GM21515 (cell line): ENCODE measurements around the gene TMEM94.
"Not testable (repeated sequence)": the region's sequence is repeated elsewhere in the genome, so short reads cannot be mapped to it uniquely, and the experiment has no call there.

ENCODE experiments used
- ATAC-seq: cut with Tn5 transposase; IDR thresholded peaks from one replicate; pipeline ENCODE4 v1.9.1; 2021; ENCODE audit not compliant: unreplicated experiment

TMEM94 gene

DNA sequence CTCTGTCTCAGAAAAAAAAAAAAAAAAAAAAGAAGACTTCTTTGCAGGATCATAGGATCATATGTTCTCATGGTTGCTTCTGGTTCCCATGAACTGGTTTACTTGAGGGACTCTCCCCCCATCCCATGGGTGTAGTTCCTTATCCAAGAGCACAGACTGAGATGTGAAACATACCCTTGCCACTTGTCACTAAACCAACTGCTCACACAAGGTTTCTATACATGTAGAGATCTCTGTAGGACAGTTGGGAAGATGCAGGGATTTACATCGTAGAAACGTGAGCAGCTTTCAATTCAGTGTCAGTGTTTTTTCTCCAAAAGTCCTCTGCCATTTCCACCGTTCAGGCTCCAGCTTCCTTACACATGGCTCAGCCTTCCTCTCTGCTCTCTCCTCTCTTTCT lies 11.1 kb upstream of the TMEM94 start:
- ATAC-seq: no peak

DNA sequence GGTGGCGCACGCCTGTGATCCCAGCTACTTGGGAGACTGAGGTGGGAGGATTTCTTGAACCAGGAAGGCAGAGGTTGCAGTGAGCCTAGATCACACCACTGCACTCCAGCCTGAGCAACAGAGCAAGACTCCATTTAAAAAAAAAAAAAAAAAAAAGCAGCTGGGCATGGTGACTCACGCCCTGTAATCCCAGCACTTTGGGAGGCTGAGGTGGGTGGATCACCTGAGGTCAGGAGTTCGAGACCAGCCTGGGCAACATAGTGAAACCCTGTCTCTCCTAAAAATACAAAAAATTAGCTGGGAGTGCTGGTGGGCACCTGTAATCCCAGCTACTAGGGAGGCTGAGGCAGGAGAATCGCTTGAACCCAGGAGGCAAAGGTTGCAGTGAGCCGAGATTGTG lies 10.5 kb upstream of the TMEM94 start:
- not testable (repeated sequence) for ATAC-seq

DNA sequence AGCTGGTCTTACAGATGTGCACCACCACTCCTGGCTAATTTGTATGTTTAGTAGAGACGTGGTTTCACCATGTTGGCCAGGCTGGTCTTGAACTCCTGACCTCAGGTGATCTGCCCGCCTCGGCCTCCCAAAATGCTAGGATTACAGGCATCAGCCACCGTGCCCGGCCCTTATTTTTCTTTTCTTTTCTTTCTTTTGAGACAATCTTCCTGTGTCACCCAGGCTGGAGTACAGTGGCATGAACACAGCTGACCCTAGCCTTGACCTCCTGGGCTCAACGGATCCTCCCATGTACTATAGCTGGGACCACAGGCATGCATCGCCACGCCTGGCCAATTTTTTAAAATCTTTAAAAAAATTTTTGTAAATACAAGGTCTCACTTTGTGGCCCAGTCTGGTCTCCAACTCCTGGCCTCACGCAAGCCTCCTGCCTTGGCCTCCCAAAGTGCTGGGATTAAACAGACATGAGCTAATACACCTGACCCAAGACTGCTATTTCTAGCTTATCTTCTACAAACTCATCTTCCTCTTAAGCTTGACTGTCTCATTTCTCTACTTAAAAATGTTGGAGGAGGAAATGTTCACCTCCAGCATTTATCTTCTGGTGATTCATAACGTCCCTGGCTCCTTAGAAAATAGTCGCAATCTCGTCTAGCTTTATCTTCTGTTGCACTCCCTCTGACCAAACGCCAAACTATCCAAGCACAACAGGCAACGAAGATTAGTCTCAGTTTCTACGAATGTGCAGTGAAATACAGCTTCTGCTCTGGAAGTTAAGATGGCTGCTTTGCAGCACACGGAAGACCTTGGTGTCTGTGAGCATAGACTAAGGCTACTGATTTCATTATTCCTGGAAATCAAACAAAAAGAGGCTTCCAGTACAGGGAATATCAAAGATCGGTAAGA lies 8.2 kb upstream of the TMEM94 start:
- ATAC-seq: no peak

DNA sequence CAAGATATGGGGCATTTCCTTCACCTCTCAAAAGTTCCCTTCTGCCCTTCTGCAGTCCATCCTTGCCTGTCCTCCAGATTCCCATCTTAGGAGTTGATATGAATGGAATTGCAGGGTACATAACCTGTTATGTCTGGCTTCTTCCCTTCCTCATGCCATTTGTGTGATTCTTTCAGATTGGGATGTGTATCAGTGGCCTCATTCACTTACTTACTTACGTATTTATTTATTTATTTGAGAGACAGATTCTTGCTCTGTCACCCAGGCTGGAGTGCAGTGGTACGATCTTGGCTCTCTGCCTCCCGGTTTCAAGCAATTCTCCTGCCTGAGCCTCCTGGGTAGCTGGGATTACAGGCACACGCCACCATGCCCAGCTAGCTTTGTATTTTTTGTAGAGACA lies 6.2 kb upstream of the TMEM94 start:
- no peak for ATAC-seq

DNA sequence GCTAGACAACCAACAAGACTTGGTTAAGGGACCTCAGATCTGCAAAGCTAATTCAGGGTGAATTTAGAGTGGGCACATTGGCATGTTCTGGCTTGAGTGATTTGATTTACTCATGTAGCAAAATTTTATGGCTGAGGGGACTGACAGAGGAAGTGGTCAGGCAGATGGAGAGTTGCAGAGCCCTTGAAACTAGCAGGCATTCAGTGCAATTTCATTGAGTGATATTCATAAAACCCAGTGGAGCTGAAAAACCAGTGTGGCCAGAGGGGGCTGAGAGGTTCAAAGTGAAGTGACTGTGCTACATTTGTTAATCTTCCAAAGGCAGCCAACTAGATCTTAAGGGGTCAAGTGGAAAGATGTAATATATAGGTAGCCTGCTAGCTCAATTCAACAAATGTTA lies 2.2 kb upstream of the TMEM94 start:
- no peak for ATAC-seq

DNA sequence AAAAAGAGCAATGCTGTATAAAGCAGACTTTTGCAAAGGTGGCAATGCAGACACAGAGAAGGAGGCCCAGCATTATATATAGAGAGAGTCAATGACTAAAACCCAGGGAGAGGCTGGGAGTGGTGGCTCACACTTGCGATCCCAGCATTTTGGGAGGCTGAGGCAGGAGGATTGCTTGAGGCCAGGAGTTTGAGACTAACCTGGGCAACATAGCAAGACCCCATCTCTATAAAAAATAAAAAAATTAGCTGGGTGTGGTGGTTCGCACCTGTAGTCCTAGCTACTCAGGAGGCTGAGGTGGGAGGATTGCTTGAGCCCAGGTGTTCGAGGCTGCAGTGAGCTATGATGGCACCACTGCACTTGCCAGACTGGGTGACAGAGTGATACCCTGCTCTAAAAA lies 1.8 kb upstream of the TMEM94 start:
- ATAC-seq: not testable (repeated sequence)

DNA sequence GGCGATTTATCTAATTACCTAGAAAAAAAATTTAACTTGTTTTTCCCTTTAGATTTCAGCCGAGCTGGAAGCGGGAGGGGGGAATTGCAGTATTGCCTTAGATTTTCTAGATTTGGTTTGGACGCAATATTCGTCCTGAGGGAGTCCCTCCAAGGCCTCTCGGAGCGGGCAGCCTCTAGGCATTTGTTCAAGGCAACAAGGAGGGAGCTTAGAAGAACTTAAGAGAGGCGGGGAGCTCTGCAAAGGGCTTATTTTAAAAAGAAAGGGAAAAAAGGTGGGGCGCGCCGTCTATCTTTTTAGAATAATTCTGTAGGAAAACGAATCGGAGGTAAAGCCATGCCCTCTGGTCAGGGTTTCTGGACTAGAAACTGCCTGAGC lies 407 bp upstream of the TMEM94 start:
- ATAC-seq: no peak

DNA sequence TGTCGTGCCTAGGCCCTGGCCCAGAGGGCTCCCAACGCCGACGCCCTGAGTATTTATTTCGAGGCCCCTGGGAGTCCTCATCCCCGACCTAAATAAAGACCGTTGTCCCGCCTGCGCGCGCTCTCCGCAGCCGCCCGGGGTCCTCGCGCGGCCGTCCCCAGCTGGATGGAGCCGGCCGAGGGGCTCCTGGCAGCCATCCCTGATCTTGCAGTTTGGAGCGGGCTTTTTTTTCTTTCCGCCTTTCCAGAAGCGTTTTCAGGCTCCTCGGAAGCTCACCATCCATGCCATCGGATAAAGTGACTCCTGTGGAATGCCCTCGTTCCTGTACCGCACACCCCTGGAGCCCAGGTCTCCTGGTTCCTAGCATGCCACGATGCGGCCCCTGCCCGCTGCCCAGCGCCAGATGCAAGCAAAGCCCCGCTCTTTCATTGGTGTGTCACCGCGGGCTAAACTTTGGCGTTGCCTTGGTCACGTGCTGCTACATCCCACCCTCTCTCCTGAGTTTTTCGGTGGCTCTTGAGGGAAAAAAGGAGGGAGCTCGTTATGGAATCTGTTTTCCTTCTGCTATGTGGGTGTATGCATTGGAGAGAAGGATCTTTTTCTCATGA lies 716 bp downstream of the TMEM94 start:
- ATAC-seq: peak; percentile 11

DNA sequence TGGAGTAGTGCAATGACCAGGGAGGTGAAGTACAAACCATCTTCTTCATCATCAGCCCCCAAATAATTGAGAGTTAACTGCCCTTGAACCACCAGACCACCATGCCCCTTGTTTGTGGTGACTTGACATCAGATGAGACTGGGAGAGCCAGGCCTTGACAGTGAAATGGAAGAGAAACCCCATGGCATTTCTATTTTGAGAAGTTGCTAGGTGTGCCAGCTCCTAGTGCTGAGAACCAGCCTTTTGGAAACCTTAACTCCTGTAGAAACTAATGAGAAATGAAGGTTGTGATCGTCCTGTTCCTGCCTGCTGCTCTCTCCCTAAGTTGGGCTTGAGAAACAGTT lies 2.8 kb downstream of the TMEM94 start:
- ATAC-seq: no peak

DNA sequence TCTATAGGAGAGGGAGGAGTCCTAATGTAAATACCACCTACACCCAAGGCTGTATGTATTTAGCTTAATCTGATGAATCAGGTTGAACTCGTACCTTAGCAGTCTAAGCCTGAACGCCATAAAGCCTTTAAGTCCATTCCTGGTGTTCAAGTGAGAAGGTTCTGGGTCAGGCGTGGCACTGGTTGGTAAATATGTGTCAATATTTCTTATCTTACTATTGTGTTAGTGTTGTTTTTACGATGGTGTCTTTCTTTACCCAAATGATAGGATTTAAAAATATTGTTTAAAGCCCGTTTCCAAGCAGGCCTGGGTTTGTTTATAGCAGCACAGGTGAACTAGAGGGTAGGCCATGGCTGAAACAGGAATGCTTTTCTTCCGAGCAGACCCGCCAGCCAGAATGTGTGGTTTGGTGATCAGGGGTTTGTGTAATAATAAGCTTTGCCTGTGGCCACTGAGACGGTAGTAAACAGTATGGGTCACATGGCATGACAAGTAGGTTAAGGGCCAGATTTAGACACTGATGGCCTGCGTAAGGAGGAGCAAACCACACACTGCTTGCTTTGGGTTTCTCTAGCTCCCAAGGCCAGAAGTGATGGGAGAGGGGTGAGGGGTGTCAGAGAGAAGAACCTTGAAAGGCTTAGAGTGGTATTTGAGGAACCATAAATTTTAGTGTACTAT lies 3.3 kb downstream of the TMEM94 start:
- no peak for ATAC-seq

DNA sequence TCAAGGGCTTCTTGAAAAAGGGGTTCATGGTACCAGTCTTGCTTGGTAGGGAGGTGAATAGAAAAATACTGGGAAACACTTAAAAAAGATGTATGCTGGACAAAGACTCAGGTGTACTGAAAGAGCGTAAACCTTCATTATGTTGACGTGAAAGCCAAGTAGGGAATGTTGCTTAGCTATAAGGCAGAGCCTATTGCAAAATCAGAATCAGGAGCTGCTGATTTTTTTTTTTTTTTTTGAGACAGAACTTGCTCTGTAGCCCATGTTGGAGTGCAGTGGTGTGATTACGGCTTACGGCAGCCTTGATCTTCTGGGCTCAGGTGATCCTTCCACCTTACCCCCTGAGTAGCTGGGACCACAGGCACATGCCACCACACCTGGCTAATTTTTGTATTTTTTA lies 3.9 kb downstream of the TMEM94 start:
- ATAC-seq: no peak

DNA sequence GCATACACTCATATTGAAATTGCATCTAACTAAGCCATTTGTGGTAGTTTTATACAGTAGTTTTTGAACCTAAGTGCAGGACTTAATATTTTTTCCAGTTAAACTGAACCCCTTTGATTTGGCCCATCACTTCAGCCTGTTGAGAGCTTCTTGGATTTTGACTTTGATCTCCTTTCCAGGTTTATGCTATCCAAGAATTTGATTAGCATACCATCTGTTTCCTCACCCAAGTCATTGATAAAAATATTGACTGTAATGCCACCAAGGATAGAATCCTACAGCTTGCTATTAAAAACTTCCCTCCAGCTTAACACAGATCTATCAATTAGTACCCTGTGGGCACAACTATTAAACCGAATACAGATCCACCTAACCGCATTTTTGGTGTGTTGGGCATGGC lies 7.2 kb downstream of the TMEM94 start:
- ATAC-seq: no peak

DNA sequence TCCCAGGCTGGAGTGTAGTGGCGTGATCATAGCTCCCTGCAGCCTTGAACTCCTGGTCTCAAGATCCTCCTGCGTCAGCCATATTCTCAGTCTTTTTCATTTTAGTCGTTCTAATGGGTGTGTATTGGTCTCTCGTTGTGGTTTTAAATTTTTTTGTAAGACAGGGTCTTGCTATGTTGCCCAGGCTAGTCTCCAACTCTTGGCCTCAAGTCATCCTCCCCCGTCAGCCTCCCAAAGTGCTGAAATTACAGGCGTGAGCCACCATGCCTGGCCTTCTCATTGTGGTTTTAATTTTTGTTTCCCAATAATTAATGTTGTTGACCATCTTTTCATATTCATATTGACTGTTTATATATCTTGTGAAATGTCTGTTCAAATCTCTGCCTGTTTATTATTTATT lies 8.6 kb downstream of the TMEM94 start:
- ATAC-seq: no peak

DNA sequence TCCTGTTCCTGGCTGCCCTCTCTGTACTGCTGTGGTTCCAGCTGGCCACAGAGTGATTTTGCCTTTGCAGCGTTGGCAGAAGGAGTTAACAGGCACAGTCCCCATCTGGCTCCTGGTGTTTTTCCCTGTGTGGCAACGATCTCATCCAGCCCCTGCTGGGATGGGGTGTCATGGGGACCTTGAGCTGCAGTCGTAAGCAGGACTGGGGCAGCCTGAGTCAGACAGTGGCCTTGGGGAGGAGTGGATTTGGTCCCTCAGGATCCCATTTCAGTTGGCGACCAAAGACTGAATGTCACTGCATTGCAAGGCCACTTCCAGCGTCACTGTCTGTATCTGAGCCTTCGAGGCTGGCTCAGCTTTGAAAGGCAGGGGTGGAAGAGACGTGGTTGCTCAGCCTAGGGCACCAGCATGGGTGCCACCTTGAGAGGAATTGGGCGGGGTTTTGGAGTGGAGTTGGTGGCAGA lies 11.9 kb downstream of the TMEM94 start:
- ATAC-seq: no peak

DNA sequence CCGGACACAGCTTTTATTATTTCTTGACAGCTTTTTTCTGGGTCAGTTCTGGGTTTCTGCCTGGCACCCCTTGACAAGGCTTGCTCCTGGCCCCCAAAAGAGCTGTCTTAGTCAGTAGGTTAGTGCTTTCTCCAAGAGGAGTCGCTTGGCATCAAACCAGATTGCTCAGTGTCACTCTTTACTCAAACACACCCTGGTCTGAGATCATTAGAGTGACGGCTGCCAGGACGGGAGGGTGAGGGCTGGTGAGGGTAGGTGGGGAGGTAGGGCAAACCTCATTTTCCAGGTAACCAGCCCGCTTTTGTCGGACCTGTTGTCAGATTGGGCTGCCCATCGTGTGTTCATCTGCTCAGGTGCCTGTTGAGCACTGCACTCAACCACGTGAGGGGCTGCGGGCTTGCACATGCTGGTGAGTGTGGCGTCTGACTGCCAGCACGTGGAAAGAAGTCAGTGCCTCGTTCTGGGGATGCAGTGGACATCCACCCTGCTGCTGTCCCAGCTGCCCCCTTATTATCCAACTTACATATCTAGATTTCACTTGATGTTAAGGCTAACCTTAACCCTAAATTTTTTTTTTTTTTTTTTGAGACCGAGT lies 12.4 kb downstream of the TMEM94 start:
- no peak for ATAC-seq

DNA sequence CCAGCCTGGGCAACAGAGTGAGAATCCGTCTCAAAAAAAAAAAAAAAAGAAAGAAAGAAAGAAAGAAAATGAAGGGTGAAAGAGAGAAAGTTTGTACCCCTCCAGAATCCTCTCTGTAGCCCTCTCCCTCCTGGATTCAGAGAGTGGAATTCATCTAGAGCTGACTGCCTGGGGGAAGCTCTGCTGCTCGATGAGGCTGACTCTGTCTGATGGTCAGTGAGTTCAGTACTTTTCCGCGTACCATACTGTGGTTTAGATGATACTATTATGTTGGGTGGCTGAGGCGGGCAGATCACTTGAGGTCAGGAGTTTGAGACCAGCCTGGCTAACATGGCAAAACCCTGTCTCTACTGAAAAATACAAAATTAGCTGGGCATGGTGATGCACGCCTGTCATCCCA lies 14.8 kb downstream of the TMEM94 start:
- no peak for ATAC-seq

DNA sequence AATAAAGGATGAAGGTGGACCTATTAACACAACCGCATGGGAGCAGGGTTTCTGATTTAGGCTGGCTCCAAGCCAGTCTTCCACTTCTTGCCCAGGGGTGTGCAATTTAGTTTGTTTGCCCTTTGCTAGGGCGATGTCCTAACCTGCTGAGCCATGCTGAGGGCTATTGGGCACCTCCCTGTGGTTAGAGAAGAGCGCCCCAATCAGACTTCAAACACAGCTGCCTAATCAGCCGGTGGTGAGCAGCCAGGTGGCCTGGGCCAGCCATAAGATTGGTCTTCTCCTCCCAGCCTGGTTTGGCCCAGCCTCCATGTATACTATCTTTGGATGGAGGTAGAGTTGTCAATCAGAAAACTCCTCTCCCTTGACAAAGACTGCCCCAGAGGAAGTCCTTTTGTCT lies 15.7 kb downstream of the TMEM94 start:
- no peak for ATAC-seq

DNA sequence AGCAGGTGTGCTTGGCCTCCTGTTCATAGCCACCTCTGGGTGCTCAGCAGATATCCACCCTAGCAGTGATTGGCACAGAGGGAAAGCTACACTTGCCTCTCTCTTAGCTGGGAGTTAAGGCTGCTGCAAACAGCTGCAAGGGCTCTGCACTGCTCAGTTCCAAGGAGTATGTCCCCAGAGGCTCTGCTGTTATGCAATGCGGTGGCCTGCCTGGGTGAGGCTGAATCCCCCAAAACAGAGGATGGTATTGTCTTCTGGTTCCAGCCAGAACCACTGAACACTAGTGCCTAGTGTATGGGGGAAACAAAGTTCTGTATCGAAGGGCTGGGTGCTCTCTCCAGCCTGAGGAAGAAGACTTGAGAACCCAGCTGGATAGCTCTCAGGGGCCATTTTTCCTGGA lies 16.8 kb downstream of the TMEM94 start:
- ATAC-seq: no peak

DNA sequence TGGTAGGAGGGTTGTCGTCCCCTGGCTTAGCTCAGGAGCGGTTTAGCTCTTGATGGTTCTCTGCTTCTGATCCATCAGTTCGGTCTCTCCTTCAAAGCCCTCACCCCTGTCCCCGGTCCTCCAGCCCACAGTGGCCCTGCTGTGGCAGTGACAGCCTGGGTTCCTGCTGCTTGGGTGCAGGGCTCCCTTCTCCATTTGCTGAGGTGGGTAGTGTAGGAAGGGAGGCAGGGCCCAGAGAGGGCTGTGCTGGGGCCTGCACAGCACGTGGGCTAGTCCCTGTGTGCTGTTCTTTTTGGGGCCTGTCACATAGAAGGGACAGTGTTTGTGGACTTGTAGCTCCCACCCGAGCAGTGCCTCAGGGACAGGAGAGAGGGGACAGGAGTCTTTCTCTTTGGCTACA lies 18.3 kb downstream of the TMEM94 start:
- ATAC-seq: no peak

DNA sequence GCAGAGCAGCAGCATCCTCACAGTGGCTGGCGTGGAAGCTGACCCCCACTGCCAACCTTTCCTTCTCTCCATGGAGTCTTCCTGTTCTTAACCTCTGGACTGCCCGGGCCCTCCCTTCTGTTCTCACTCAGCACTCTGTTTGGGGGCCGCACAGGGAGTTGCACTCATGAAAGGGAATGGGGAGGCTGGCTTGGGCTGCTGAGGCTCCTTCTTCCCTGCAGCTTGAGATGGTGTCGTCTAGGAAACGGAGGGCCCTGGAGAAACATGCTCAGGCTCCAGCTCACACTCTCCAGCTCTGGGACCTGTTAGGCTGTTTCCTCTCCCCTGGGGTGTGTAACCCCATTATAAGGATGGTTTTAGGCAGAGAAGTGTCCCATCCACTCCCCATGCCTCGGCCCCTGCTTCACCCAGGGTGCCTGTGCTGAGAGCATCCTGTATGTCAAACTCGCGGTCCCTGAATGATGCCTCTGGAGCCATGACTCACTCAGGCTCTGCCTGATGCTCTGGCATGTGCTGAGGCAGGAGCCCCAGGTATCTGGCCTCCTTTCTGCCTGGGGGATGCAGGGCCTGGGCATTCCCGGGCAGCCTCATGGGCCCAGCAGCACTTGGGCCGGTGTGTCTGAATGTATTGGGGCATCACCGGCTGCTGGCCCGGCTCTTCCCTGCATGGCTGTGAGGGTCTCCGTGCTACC lies 18.9 kb downstream of the TMEM94 start:
- ATAC-seq: no peak

DNA sequence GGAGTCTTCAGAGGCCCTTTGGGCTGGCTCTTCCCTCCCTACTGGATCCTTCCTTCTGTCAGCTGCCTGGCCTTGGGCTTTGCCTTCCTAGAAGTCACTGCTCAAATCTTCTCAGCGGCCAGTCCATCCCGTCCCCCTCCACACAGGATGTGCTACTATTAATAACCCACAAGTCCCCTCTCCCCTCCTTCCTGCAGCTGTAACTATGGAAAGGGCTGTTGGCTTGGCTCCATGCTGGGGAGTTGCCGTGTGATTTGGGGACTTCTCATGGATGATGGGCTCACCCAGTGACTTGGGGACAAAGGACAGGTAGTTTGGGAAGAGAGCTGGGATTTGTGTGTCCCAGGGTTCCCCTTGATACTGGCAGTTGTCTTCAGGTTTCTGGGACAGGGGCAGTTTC lies 19.4 kb downstream of the TMEM94 start:
- ATAC-seq: no peak
